Measurements from ENCODE around the gene TMEM167B.

DNA sequence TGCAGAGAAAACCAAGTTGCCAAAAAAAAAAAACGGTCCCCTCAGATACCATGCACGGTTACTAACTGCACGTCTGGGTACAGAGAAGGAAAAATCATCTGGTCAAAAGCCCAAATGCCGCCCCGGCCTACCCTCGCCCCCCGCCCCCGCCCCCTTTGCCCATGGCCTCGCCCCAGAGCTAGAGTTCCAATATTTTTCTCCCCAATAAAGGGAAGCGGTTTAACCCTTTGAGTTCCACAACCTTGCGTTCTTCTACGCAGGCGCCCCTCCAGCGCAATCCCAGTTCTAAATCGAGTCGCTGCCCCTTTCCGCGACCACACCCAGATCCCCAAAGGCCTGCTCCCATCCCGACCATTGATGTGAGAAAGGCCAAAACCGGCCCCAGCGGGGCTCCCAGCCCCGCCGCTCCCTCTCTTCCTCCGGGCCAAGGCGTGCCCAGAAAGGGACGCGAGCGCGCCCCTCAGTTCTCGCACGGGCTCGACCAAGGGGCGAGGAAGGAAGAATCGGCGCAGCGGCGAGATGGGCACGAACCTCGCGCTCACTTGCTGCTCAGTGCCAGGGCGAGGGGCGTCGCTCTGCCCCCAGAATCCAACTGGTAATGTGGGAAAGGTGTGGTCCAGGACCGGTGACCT, 49.5 kb upstream of the TMEM167B start:
- TF ChIP-seq POLR2A (IDR thresholded peaks at IDR 0.05; ENCODE audit: low read depth, low read length) (no peak), POLR2AphosphoS5 (IDR thresholded peaks at IDR 0.05; ENCODE audit: low read depth, low read length) (no peak), SPI1 (IDR thresholded peaks at IDR 0.05; ENCODE audit: low read depth, low read length) (no peak), TAF1 (IDR thresholded peaks at IDR 0.05; ENCODE audit: low read depth, low read length) (no peak), PAX5 (IDR thresholded peaks at IDR 0.05; ENCODE audit: insufficient read depth, low read length, severe bottlenecking) (no peak)
